Stimulated activated CD4-positive, alpha-beta T cell treated with anti-CD3 and anti-CD28 coated beads, TNF-alpha, amount 100 ng/mL, for 1 hour (primary cell): ENCODE results near the gene SAT2.
"Not testable (repeated sequence)": the region's sequence is repeated elsewhere in the genome, so short reads cannot be mapped to it uniquely, and the experiment has no call there.

ENCODE experiments used
- DNase-seq, 3 donors: peaks; one replicate each; pipeline ENCODE4 v3.0.0-alpha.2; 2020; ENCODE audit warnings: low read depth in 3 of 3, low spot score in 1 of 3

The SAT2 gene

GRCh38 chr17:7627250-7628121 is at the start of gene SAT2:
Gene SAT2 (minus strand): TSS chr17:7627821. CDS start chr17:7627635, 186 bp downstream.
- DNase-seq = peak; percentile 61 to 64 (median 61)

- DNase-seq = no peak
These were observed 48.9 kb upstream of the SAT2 start for GRCh38 chr17:7676533-7676932.

- no peak for DNase-seq
These were observed 47.3 kb upstream of the SAT2 start for GRCh38 chr17:7674934-7675333.

- no peak for DNase-seq
These were observed 45.6 kb upstream of the SAT2 start for GRCh38 chr17:7673239-7673638.

- DNase-seq = no peak
These were observed 40.9 kb upstream of the SAT2 start for GRCh38 chr17:7668482-7668881.

GRCh38 chr17:7667656-7668406 is 40.2 kb upstream of the SAT2 start:
- no peak for DNase-seq

- DNase-seq = no peak
These were observed 29.5 kb upstream of the SAT2 start for GRCh38 chr17:7656958-7657609.

GRCh38 chr17:7655541-7655840 is 27.9 kb upstream of the SAT2 start:
- no peak for DNase-seq

- DNase-seq = no peak
These were observed 27.4 kb upstream of the SAT2 start for GRCh38 chr17:7654832-7655540.

GRCh38 chr17:7652388-7653356 is 25.1 kb upstream of the SAT2 start:
- no peak for DNase-seq

- no peak for DNase-seq
These were observed 24.2 kb upstream of the SAT2 start for GRCh38 chr17:7651665-7652387.

GRCh38 chr17:7651097-7651664 is 23.6 kb upstream of the SAT2 start:
- no peak for DNase-seq

GRCh38 chr17:7650509-7651096 is 23.0 kb upstream of the SAT2 start, which contains the start of gene ATP1B2:
Gene ATP1B2 (plus strand): TSS chr17:7650926. CDS start chr17:7651519, 593 bp downstream.
- peak; percentile 40 to 45 (median 45) for DNase-seq

- DNase-seq = no peak
These were observed 19.4 kb upstream of the SAT2 start for GRCh38 chr17:7647018-7647417.

- DNase-seq = no peak
These were observed 18.8 kb upstream of the SAT2 start for GRCh38 chr17:7646457-7646856.

GRCh38 chr17:7644775-7645174 is 17.2 kb upstream of the SAT2 start:
- DNase-seq = no peak

GRCh38 chr17:7641635-7642034 is 14.0 kb upstream of the SAT2 start:
- not testable (repeated sequence) for DNase-seq

- DNase-seq = no peak
These were observed 13.2 kb upstream of the SAT2 start for GRCh38 chr17:7640783-7641182.

- DNase-seq = no peak
These were observed 8.5 kb upstream of the SAT2 start for GRCh38 chr17:7636163-7636562.
